NCI-H2196 (cell line): ENCODE data around the gene FHIT.

ENCODE experiments used
- DNase-seq: peaks from one replicate; lab custom pipeline; 2025; ENCODE audit not compliant: unreplicated experiment; lab: John Stamatoyannopoulos, UW

Gene FHIT

DNA sequence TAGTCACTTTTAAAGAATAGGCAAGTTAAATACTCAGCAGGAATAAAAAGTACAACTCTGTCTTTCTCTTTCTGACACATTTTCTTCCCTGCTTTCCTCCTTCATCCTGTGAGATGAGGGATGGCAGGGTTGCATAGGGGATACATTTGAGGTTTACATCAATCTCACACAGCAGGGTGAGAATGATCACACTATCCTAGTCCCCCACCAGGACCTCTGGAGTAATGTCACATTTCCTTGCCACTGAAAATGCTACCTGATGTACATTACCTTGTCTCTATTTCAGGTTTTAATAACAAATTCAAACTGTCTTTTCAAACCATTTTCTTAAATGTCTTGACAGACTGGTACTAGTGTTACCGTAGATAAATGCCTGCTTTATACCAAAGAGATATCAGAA is 816.9 kb downstream of the FHIT start:
- no peak for DNase-seq

DNA sequence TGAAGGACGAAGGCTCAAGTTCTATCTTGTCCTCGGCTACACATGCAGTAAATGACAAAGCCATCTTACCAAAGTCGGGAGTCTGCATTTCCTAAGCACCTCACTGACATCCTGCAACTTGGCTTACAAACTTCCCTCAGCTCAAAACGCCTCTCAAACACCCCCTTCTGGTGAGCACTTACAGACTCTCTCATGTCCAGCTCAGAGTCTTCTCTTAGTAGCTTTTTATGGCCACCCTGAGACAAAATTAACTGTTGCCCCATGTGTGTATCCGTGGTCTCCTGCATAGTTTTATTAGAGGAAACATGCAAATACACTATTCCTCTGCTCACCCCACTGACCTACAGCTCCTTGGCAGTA is 819.7 kb downstream of the FHIT start:
- no peak for DNase-seq

DNA sequence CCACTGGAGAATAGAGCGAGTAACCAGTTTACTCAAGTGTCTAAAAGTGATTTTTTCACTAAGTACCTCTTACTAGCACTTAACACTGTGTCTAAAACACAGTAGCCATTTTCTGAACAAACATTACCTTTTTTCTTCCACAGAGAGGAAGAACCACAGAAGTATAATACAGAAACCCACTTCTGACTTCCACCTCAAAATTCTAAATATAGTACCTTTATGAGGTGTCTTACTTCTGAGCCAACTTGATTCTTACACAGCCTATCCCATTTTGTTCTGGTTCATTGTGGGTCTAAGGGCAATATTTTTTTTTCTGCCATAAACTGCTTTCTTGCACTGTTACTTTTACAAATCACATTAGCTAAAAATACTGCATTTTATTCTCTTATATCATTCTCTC is 821.0 kb downstream of the FHIT start:
- DNase-seq: no peak

DNA sequence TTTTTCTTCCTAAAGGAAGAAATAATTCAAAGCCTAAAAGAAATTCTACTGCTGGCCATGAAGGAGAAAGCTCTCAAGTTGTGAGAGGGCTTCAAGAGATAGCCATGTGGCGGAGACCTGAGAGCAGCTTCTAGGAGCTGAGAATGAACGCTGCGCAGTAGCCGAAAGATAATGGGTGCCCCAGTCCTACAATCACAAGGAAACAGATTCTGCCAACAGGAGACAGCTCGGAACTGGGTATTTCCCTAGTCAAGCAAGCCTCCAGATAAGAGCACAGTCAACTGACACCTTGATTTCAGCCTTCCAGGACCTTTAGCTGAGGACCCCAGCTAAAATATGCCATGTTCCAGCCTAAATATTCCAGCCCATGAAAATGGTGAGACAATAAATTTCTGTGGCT is 824.1 kb downstream of the FHIT start:
- no peak for DNase-seq

DNA sequence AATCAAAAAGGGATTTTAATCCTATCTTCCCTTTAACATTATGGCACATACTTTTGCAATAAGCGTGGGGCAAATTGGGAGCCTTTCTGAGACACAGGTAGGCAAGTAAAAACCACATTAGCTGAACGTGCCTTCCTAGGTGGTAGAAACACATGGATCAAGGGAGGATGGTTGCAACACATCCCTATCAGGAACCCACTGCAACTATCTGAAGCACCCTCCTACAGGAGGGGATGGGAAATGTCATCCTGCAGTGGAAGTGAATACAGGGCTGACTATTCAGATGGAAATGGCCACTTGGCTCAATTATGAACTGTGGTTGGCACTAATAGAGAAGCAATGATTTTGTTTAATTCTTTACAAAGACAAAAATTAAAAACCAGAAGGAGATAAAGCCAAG is 826.3 kb downstream of the FHIT start:
- DNase-seq: no peak

DNA sequence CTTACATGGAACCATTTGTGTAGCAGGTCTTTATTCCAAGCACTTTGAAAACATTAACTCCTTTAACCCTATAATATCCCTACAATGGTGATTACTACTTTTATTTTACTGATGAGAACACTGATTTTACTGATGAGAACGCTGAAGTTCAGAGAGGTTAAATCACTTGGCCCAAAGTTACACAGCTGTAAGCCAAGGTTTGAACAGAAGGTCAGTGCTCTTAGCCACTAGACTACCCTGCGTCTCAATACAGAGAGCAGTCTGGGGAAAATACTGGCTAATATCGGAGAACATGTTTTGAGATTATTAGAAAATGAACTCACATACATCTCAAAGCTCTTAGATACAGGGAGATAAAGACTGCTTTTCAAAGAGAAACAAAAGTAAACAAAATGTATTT is 827.2 kb downstream of the FHIT start:
- no peak for DNase-seq

DNA sequence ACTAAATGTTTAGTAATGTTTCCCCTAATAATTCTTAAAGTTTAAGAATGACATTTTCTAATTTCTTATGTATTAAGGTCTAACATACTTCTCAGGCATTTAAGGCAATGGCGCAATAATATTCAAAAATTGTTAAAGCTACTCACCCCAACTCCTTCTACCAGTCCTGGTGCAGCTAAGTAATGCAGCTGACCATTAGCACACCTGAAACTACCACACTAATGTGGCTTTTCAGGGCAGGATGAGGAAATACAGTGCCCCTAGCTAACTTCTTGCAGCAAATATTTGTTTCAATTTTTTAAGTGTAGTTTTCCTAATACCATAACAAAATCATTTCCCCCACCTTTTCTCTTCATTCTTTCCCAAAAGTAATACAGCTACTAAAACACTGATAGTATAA is 827.7 kb downstream of the FHIT start:
- DNase-seq: no peak

DNA sequence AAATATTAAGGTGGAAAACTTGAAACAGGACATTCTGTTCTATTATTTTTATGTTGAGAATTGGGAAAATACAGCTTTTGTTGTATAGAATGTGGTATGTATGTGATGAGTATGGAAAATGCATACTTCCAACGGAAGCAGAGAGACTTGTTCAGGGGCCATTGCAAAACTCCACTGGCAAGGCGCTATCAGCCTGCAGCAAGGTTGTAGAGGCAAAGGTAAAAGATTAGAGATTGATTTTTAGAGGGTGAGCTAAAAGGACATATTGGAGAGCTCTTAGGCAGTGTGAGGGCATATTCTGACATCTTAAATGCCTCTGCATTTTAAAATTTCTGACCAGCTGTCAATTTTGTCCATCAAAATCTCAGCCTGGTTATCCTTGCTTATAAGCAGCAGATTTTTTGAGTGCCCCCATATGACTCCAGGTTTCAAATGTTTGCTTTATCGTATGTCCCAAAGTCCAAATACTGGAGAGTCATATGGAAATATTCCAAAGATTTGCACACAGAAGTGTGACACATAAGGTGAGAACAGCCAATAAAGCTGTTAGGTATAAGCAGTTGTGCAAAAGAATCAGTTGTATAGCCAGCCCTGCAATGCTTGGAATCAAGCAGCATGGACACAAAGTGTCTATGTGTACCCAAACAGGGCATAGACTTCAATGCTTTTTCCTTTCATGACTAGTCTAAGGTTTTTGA is 829.4 kb downstream of the FHIT start:
- DNase-seq: no peak

DNA sequence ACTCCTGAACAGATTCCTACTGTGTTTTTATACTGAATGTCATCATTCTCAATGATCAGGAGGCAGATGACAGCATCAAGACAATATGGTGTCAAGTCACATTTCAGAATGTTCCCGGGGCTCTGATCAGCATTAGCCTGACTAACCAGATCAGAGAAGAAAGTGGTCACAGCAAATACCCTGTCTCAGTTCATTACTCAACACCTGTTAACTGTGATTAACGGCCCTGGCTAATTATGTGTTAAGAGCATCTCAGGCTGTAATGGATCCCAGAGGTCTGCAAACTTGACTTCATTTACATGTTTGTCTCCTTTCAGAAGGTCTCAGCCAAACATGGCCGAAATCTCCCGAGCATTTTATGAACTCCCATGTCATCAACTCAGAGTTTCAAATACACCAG is 833.7 kb downstream of the FHIT start:
- DNase-seq: no peak

DNA sequence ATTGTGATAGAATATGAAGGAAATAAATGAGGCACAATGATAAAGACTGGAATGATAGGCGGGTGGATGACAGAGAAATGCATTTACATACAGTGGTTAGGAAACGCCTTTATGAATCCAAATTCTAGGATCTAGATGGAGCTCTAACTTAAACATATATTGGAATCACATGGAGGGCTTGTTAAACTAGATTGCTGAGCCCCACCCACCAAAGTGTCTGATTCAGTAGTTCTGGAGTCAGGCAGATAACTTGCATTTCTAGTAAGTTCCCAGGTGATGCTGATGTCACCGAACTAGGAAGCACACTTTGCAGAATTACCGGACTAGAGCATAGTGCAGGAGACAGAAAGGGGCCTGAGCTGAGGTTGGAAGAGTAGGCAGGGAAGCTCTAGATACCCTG is 837.2 kb downstream of the FHIT start:
- DNase-seq: no peak

DNA sequence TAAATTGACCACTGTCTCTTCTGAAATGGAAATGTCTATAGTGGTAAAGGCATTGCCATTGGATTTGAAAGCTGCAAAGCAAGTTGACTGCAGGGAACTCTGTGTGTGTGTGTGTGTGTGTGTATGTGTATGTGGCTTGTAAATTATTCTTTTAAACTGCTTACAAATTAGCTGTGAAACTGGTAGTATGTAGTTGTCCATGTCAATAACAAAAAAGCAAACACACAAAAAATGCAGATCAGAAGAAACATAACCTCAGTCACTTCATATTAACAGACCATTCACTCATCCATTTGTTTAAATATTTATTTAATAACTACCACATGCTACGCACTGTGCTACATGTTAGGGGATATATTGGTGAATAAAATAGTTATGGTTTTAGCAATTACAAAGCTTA is 837.7 kb downstream of the FHIT start:
- no peak for DNase-seq

DNA sequence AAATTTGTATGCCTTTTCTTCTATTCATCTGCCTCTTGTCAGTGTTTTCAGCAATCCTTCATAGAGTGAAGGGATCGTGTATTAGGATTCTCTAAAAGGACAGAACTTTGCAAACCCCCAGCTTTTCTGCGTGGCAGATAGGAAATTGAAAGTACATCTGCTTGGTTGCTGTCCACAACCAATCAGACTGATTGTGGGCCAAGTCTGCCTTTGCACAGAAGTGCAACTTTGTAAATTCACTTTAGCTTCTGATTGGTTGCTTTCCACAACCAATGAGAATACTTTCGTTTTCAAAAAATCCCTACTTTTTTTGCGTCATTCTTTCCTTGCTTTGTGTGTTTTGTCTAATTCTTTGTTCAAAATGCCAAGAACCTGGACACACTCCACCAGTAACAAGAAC is 847.4 kb downstream of the FHIT start:
- no peak for DNase-seq

DNA sequence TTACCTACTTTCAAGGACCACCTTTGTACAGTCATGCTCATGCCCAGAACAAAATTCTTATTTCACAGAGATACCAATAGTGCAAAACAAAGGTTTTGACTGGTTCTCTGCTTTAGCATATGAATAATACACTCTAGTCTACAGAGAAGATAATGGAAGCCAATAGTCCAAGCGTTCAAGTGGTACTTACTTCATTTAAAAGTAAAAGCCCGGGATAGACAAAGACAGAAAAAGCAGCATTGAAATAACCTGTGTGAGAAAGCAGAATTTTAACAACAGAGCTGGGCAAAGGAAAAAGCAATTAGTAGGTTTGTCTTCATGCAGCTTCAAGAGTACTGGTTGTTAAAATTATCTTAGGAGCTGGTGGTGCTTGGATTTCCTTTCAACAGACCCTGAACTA is 848.3 kb downstream of the FHIT start:
- DNase-seq: no peak

DNA sequence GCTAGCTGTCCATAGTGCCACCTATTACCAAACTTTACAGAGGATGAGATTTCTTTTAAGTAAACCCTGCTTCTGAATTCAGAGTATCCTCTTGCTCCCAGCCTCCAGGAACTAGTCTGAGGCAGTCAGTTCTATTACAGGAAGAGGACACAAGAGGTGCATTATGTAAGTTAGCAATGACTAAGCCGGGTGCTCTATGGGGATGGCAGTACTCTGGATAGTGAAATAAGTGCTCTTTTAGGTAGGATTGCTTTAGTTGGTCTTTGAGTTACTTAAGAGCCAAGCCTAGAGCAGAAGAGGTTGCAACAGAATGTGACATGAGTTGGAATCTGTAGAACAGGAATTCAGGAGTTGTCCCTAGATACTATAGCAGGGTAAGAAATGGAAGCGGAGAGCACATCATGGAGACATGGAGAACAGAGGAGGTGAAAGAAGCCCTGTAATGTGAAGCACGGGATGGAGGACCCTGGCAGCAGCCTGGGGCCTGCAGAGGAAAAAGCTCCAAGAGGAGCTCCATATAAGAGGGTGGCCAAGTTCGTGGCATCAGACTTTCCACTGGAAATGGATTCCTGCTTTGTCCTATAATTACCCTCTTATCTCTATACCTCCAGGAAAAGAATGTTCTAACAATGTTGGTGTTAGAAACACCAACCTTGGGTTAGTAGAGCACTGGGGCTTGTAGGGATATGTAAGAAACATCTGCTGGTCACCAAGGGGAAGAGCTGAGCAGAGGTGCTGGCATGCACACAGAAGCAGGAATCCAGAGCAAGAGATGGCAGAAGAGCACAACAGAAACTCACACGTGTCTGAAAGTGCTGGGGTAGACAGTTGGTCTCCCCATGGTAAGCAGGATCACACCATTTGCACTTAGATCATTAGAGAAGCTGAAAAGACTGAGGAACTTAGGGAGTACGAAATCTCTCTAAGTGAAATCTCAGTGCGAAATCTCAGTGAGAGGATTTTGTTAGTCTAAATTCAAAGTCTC is 851.1 kb downstream of the FHIT start:
- DNase-seq: peak; percentile 3

DNA sequence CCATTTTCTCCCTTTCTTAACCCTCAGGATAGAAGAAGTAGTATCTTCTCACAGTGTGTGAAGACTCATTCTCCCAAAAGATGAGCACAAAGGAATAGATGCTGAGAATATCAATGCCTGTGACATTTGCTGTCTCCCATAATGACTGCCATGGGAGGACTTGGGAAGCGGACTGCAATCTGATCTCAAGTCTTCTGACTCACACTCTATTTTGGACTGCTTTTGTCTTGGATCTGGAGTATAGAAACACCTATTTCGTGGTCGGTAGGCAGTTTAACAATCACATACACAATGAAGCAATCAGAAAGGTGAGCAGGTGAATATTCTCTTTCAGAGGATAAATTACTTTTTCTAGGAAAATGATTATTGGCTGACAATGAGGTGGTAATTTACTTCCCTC is 852.0 kb downstream of the FHIT start:
- DNase-seq: peak; percentile 13

DNA sequence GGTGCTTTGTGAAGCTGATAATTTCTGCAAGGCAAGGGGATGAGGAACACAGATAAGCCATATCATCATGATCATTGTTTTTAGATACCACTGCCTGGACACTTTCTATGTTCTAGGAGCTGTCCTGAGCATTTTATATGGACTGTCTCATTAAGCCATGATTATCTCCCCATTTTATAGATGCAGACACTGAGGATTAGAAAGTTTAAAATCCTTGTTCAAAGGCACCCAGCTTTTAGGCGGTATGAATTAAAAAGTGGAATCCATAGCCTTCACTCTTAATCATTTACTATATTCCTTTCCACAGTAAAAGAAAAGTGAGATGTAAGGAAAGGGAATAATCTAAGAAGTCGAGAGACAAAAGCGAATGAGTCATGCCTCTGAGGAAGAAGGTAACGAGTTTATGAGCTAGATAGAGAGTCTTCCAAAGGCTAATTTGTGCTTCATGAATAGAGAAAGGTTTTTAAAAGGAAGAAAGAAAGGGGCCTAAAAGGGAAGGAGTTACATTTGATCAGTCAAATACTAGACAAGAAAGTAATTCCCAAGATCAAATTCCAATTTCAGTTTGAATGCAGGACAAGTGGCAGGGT is 856.0 kb downstream of the FHIT start:
- no peak for DNase-seq

DNA sequence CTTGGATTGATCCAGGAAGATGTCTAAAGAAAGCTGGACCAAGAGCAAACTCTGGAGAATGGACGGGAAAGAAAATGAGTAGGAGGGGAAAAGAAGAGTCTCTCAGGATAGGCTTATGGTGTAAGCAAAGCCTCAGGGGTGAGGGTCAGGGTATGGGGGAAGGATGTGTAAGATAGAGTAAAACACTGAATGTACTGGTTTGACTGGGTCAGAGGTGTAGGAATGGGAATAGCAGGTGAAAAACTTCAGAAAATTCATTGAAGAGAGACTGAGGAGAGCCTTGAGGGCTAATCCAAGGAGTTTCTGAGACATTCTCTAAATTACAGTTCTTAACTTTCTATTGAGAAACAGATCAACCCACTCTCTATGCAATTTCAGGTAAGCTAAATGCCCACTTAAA is 857.3 kb downstream of the FHIT start:
- DNase-seq: no peak

DNA sequence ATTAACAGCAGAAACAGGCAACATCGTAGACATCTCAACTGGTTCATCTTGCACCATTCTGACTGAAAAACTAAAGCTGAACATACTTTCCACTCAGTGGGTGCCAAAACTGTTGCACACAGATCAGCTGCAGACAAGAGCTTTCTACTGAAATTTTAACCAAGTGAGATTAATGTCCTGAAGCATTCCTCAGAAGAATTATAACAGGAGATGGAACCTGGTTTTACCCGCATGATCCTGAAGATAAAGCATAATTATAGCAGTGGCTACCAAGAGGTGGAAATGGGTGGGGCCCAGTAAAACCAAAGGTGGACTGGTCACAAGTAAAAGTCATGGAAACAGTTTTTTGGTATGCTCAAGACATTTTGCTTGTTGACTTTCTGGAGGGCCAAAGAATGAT is 858.8 kb downstream of the FHIT start:
- no peak for DNase-seq

DNA sequence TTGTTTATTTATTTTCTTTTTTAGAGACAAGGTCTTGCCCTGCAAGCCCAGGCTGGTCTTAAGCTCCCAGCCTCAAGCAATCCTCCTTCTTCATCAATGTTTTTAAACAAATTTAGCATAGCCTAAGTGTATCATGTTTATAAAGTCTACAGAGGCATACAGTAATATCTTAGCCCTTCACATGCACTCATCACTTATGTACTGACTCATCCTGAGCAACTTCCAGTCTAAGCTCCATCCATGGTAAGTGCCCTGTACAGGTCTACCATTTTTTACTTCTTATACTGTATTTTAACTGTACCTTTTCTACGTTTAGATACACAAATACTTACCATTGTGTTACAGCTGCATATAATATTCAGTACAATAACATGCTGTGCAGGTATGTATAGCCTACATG is 860.0 kb downstream of the FHIT start:
- no peak for DNase-seq

DNA sequence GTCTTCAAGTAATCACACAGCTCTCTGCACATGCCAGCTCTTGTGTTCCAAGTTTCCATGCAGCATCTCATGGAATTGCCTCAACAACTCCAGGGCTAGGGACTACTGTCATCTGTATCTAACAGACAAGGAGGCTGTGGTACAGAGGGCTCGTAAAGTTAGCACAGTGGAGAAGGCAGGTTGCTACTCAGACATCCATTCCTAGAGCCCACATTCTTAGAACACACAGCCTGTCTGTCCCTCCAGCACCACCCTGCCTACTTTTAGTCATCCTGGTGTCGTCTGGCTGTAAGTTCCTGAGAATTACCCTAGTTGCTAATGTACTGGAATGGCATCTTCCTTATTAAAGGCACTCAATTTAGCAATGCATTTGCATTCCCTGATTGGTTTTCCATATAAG is 862.5 kb downstream of the FHIT start:
- DNase-seq: no peak

DNA sequence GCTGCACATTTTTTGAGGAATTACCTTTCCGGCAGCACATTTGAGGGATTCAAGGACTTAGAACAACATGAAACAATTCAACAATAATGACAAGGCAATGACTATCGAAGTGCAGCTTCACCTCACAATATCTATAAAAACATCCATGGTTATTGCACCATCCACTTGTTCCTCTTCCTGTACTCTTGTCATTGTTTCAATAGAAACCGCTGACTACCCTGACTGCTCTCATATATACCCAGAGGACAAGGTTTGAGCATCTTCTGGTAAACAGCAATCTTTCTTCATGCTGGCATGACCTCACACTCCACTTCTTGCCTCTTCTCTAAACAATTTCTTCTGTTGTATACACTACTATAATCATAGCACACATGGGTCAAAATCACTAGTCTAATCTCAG is 864.9 kb downstream of the FHIT start:
- DNase-seq: no peak

DNA sequence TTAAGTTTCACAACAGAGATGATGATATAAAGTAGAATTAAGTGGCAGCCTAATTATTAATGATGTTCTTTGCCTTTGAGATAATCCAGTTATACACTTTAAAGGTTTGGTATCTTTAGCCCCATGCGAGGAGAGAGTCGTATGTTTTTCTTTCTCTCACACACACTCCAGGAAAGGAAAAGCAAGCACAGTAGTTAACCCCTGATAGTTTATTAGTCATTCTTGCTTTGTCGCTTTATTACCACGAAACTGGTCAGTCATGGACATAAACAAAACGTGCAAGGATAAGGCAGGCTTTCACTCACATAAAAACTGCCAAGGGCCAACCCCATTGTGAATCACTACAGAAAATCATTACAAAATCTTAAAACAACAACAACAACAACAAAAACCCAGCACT is 866.9 kb downstream of the FHIT start:
- DNase-seq: no peak
